Neuronal stem cell (in vitro differentiated cells): ENCODE measurements around the gene ZBTB7C.

Experiments used
- DNase-seq: peaks from one replicate; pipeline ENCODE4 v3.0.0-alpha.2; 2013; ENCODE audit warnings: low spot score
- H2AFZ ChIP-seq: one replicate; pipeline ENCODE4 v1.6.1; 2013; ENCODE audit warnings: mild to moderate bottlenecking, low read length, inconsistent platforms
- H2AK5ac ChIP-seq: 2 replicates; pipeline ENCODE4 v1.6.1; 2013; ENCODE audit warnings: low read depth, mild to moderate bottlenecking, inconsistent platforms, low read length, moderate library complexity, mixed read lengths
- H2BK120ac ChIP-seq: 2 replicates; pipeline ENCODE4 v1.6.1; 2013; ENCODE audit warnings: low read depth, mild to moderate bottlenecking, inconsistent platforms, low read length, moderate library complexity, mixed read lengths
- H2BK12ac ChIP-seq: one replicate; pipeline ENCODE4 v1.6.1; 2013; ENCODE audit warnings: low read length, inconsistent platforms
- H2BK15ac ChIP-seq: 2 replicates; pipeline ENCODE4 v1.6.1; 2013; ENCODE audit warnings: mild to moderate bottlenecking, low read length, inconsistent platforms, mixed read lengths
- H2BK5ac ChIP-seq: one replicate; pipeline ENCODE4 v1.6.1; 2013; ENCODE audit warnings: inconsistent platforms, mild to moderate bottlenecking, low read length, moderate library complexity
- H3K14ac ChIP-seq: one replicate; pipeline ENCODE4 v1.6.1; 2013; ENCODE audit warnings: low read length, inconsistent platforms
- H3K18ac ChIP-seq: 2 replicates; pipeline ENCODE4 v1.6.1; 2013; ENCODE audit warnings: low read length, inconsistent platforms
- H3K23ac ChIP-seq: 2 replicates; pipeline ENCODE4 v1.6.1; 2013; ENCODE audit warnings: low read depth, mild to moderate bottlenecking, mixed read lengths, low read length, inconsistent platforms; ENCODE audit not compliant: poor library complexity
- H3K27ac ChIP-seq: replicated peaks from 3 replicates; pipeline ENCODE4 v1.5.1; 2013; ENCODE audit warnings: low read length, inconsistent platforms
- H3K27me3 ChIP-seq, 3 experiments: 2 replicates each; pipeline ENCODE4 v1.6.1; 2013; ENCODE audit warnings: low read length in 3 of 3, mild to moderate bottlenecking in 2 of 3, inconsistent platforms in 1 of 3, low read depth in 1 of 3, mixed read lengths in 1 of 3, moderate library complexity in 1 of 3; ENCODE audit not compliant: control insufficient read depth in 3 of 3, insufficient read depth in 3 of 3
- H3K36me3 ChIP-seq, 2 donors: replicated peaks in 1 of 2; 2 replicates each; pipeline ENCODE4 v1.6.1; 2013; ENCODE audit warnings: low read length in 2 of 2; ENCODE audit not compliant: control insufficient read depth in 2 of 2, insufficient read depth in 2 of 2
- H3K4ac ChIP-seq: 2 replicates; pipeline ENCODE4 v1.6.1; 2013; ENCODE audit warnings: inconsistent platforms, mild to moderate bottlenecking, low read length, moderate library complexity
- H3K4me1 ChIP-seq, 2 donors: 1 replicate in 1 of 2; 2 replicates in 1 of 2; pipeline ENCODE4 v1.6.1; 2013; ENCODE audit warnings: low read length in 2 of 2, low read depth in 1 of 2; ENCODE audit not compliant: control insufficient read depth in 2 of 2, insufficient read depth in 1 of 2
- H3K4me2 ChIP-seq: one replicate; pipeline ENCODE4 v1.6.1; 2013; ENCODE audit warnings: mild to moderate bottlenecking, low read length, inconsistent platforms; ENCODE audit not compliant: insufficient read depth, poor library complexity, severe bottlenecking
- H3K4me3 ChIP-seq, 2 donors: 2 replicates each; pipeline ENCODE4 v1.5.1; 2013; ENCODE audit warnings: low read length in 2 of 2, mild to moderate bottlenecking in 2 of 2, inconsistent platforms in 1 of 2, moderate library complexity in 1 of 2
- H3K79me1 ChIP-seq: one replicate; pipeline ENCODE4 v1.6.1; 2013; ENCODE audit warnings: low read depth, mild to moderate bottlenecking, inconsistent platforms, low read length, moderate library complexity
- H3K9ac ChIP-seq: one replicate; pipeline ENCODE4 v1.6.1; 2013; ENCODE audit warnings: mild to moderate bottlenecking, low read depth, low read length, inconsistent platforms; ENCODE audit not compliant: poor library complexity
- H3K9me3 ChIP-seq, 2 donors: replicated peaks in 1 of 2; 2 replicates each; pipeline versions ENCODE3 to v1.6.1; 2013; ENCODE audit warnings: low read length in 2 of 2, mild to moderate bottlenecking in 2 of 2, inconsistent platforms in 1 of 2, low read depth in 1 of 2, mixed read lengths in 1 of 2, moderate library complexity in 1 of 2; ENCODE audit not compliant: control insufficient read depth in 2 of 2, insufficient read depth in 1 of 2
- H4K8ac ChIP-seq: one replicate; pipeline ENCODE4 v1.6.1; 2013; ENCODE audit warnings: low read depth, mild to moderate bottlenecking, inconsistent platforms, low read length, moderate library complexity
- H4K91ac ChIP-seq: one replicate; pipeline ENCODE4 v1.6.1; 2013; ENCODE audit warnings: low read length, low read depth, mild to moderate bottlenecking, inconsistent platforms; ENCODE audit not compliant: poor library complexity
- WGBS, 2 donors: extraction: QIAGEN DNeasy Blood & Tissue Kit; methylation state at CpG; one replicate each; pipeline ENCODE4 v1.1.7; 2013; ENCODE audit warnings: missing lambda C conversion rate in 2 of 2, mixed read lengths in 1 of 2; ENCODE audit not compliant: insufficient read length in 2 of 2, insufficient replicate concordance in 1 of 2; ENCODE audit errors: extremely low coverage in 2 of 2; 5-methylcytosine and 5-hydroxymethylcytosine counted together

Gene ZBTB7C

DNA sequence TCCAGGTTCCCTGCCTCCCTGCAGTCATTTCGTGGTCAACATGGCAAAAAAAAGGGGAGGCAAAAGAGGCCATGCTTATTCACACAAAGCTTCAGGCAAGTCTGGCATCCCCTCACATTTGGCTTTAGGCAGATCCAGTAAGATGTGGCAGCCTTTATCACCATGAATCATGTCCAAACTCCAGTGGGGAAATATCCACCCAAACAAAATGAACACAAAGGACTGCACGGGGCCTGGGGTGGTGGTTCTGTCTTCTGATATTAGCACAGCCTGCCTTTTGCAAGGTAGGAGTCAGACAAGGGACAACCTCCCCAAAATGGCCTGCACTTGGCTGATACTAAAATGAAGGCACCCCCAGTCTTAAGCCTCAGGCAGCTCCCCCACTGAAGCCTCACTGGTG, 129.9 kb downstream of the ZBTB7C start:
- no peak for DNase-seq

GRCh38 chr18:48278081-48278480, 131.1 kb downstream of the ZBTB7C start:
- Histone ChIP-seq H3K36me3 (no peaks in the 10 kb centered on the region), H3K14ac (no peak overlapping the region), H4K8ac (no peak overlapping the region), H3K4me1 (no peaks in the 10 kb centered on the region), H3K27me3 (no peaks in the 10 kb centered on the region), H3K79me1 (no peaks in the 10 kb centered on the region), H3K18ac (no peak overlapping the region), H3K9me3 (peaks cover 0 to 2% of the 10 kb centered on the region in 2 donors), H3K27ac (no peak overlapping the region), H2BK15ac (no peak overlapping the region), H2AFZ (no peak overlapping the region), H3K9ac (no peak overlapping the region), H2AK5ac (no peak overlapping the region), H2BK12ac (no peak overlapping the region), H2BK5ac (no peak overlapping the region), H4K91ac (no peak overlapping the region), H3K4me3 (no peak overlapping the region), H3K4me2 (no peak overlapping the region), H3K4ac (no peak overlapping the region), H3K23ac (no peak overlapping the region), H2BK120ac (no peak overlapping the region)
- DNase-seq, result no peak
- WGBS, 2 donors, result no CpG with 5 or more reads among the region's 2 CpGs

More for the DNA sequence above, 129.9 kb downstream of the ZBTB7C start:
- Histone ChIP-seq H2BK12ac (no peak overlapping the region), H3K14ac (peak overlapping the region; percentile 47), H3K9me3 (peaks cover 0 to 2% of the 10 kb centered on the region in 2 donors), H2BK5ac (no peak overlapping the region), H2BK15ac (no peak overlapping the region), H2BK120ac (no peak overlapping the region), H3K36me3 (no peaks in the 10 kb centered on the region), H3K27me3 (no peaks in the 10 kb centered on the region), H3K9ac (no peak overlapping the region), H3K23ac (no peak overlapping the region), H3K4ac (no peak overlapping the region), H3K79me1 (no peaks in the 10 kb centered on the region), H4K8ac (no peak overlapping the region), H3K4me1 (no peaks in the 10 kb centered on the region), H2AFZ (no peak overlapping the region), H3K18ac (peak overlapping the region; percentile 41), H3K4me2 (no peak overlapping the region), H2AK5ac (no peak overlapping the region), H3K4me3 (no peak overlapping the region), H4K91ac (no peak overlapping the region), H3K27ac (no peak overlapping the region)
- WGBS, 2 donors, result no CpG with 5 or more reads among the region's 2 CpGs

GRCh38 chr18:48274301-48274700, 134.9 kb downstream of the ZBTB7C start:
- no peaks in the 10 kb centered on the region for H3K27me3 ChIP-seq
- no peak overlapping the region for H2BK5ac ChIP-seq
- no peak overlapping the region for H3K14ac ChIP-seq
- peaks cover under 1% of the 10 kb centered on the region for H3K79me1 ChIP-seq
- no CpG with 5 or more reads among the region's 1 CpG for WGBS, 2 donors
- H4K8ac ChIP-seq, result no peak overlapping the region
- no peaks in the 10 kb centered on the region for H3K4me1 ChIP-seq
- no peak overlapping the region for H2BK12ac ChIP-seq
- no peak overlapping the region for H3K18ac ChIP-seq
- H3K23ac ChIP-seq, result no peak overlapping the region
- no peak overlapping the region for H3K9ac ChIP-seq
- DNase-seq, result no peak
- no peak overlapping the region for H3K4me2 ChIP-seq
- no peak overlapping the region for H2BK15ac ChIP-seq
- no peak overlapping the region for H3K4ac ChIP-seq
- no peak overlapping the region for H4K91ac ChIP-seq
- no peak overlapping the region for H2BK120ac ChIP-seq
- H2AFZ ChIP-seq, result no peak overlapping the region
- no peak overlapping the region for H3K27ac ChIP-seq
- H3K36me3 ChIP-seq, result no peaks in the 10 kb centered on the region
- H2AK5ac ChIP-seq, result no peak overlapping the region
- H3K4me3 ChIP-seq, result no peak overlapping the region
- peaks cover 0 to 4% of the 10 kb centered on the region in 2 donors for H3K9me3 ChIP-seq

DNA sequence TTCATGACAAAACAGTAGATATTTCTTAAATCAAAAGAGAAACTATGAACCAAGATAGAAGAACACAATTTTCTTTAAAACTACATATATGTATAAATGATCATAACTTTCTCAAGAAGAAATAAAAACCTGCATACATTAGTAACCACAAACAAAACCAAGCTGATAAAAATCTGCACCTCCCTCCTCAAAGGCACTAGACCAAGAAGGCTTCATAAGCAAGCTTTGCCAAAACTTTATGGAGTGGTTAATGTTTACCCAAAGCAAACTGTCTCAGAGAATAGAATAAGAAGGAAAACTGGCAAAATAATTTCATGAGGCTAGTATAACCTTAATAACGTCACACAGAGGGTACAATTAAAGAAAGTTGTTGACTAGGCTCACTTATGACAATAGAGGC, 138.3 kb downstream of the ZBTB7C start:
- Histone ChIP-seq H4K8ac (no peak overlapping the region), H3K14ac (no peak overlapping the region), H3K36me3 (no peaks in the 10 kb centered on the region), H3K4me1 (peaks cover 0 to 6% of the 10 kb centered on the region in 2 donors), H2BK12ac (no peak overlapping the region), H3K9ac (no peak overlapping the region), H3K9me3 (peaks cover 0 to 4% of the 10 kb centered on the region in 2 donors), H3K23ac (no peak overlapping the region), H4K91ac (no peak overlapping the region), H3K27me3 (no peaks in the 10 kb centered on the region), H3K4ac (no peak overlapping the region), H2AK5ac (no peak overlapping the region), H2BK5ac (no peak overlapping the region), H3K4me3 (no peak overlapping the region), H2BK120ac (no peak overlapping the region), H3K18ac (no peak overlapping the region), H3K4me2 (no peak overlapping the region), H3K79me1 (peaks cover 3% of the 10 kb centered on the region), H3K27ac (no peak overlapping the region), H2AFZ (no peak overlapping the region), H2BK15ac (no peak overlapping the region)
- no peak for DNase-seq
- no CpG with 5 or more reads among the region's 1 CpG for WGBS, 2 donors
